ENCODE measurements around the gene SQSTM1. TPM values are rescaled to one million over a fixed set of nuclear protein-coding genes. Genes with fewer than 3 reads are reported as not detected.

SQSTM1 gene
- total and polyA plus RNA-seq, 4 donors: 298 to 568 (median 372) TPM

DNA sequence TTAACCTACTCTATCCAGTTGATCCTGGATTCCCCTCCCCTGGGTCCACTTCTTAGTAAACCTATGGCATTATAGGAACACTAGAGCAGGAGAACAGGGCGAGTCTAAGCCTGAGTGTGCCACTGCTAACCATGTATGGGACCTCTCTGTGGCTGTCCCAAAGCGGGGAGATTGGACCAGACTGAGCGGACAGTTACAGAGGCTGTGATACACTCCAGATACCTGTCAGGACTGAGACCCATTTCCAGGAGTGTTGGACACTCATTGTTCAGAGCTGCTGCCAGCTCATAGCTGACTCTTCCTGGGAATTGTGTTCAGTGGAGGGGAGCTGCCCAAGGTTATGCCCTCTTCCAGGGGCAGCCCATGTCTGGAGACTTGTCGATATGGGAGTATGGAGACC is 38.9 kb upstream of the SQSTM1 start:
- Histone ChIP-seq H3K9ac (ENCODE audit: insufficient read depth in 1 of 2, low read length in 2 of 2) (no peak overlapping the region), H3K4me3 (no peak overlapping the region), H3K4me1 (ENCODE audit: control insufficient read depth in 5 of 5, insufficient read depth in 5 of 5, low read length in 5 of 5) (peaks cover 0 to 3% (median 0%) of the 10 kb centered on the region in 5 donors), H3K9me3 (ENCODE audit: control insufficient read depth in 4 of 4, insufficient read depth in 3 of 4, low read length in 3 of 4) (no peaks in the 10 kb centered on the region), H3K27ac (ENCODE audit: low read depth in 1 of 2, low read length in 1 of 2) (no peak overlapping the region), H3K27me3 (ENCODE audit: control insufficient read depth in 3 of 3, insufficient read depth in 3 of 3, low read length in 2 of 3) (no peaks in the 10 kb centered on the region), H3K36me3 (ENCODE audit: control insufficient read depth in 4 of 4, insufficient read depth in 4 of 4, low read length in 4 of 4) (peaks cover 0 to 14% (median 11%) of the 10 kb centered on the region in 4 donors)
- TF ChIP-seq, protein P1, sequence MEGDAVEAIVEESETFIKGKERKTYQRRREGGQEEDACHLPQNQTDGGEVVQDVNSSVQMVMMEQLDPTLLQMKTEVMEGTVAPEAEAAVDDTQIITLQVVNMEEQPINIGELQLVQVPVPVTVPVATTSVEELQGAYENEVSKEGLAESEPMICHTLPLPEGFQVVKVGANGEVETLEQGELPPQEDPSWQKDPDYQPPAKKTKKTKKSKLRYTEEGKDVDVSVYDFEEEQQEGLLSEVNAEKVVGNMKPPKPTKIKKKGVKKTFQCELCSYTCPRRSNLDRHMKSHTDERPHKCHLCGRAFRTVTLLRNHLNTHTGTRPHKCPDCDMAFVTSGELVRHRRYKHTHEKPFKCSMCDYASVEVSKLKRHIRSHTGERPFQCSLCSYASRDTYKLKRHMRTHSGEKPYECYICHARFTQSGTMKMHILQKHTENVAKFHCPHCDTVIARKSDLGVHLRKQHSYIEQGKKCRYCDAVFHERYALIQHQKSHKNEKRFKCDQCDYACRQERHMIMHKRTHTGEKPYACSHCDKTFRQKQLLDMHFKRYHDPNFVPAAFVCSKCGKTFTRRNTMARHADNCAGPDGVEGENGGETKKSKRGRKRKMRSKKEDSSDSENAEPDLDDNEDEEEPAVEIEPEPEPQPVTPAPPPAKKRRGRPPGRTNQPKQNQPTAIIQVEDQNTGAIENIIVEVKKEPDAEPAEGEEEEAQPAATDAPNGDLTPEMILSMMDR (IDR thresholded peaks at IDR 0.05; ENCODE audit: control extremely low read depth, extremely low read depth): no peak
- DNase-seq: no peak
- 97 to 99% methylated on average over 4 of the region's 4 CpGs for WGBS, 2 donors
- no peak for ATAC-seq (ENCODE audit: insufficient read depth, low FRiP score)

DNA sequence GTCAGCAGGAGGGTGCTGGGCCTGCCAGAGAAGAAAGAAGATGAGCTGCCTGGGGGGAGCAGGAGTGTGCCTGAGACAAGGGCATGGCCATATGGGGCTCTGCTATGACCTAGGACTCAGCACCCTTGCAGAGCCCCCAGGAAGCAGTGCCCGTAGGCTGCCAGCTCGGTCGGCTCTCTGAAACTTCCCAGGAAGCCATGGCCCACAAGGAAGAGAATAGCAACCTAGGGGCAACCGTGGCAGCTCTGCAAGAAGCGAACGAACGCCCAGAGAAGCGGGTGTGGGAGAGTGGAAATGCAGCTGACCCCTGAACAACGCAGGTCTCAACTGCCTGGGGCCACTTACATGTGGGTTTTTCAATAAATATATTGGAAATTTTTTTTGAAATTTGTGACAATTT is 37.6 kb upstream of the SQSTM1 start:
- no peak for ATAC-seq (ENCODE audit: insufficient read depth, low FRiP score)
- H3K4me1 ChIP-seq (ENCODE audit: control insufficient read depth in 5 of 5, insufficient read depth in 5 of 5, low read length in 5 of 5): no peaks in the 10 kb centered on the region
- TF ChIP-seq, protein P1 (IDR thresholded peaks at IDR 0.05; ENCODE audit: control extremely low read depth, extremely low read depth): no peak
- no peaks in the 10 kb centered on the region for H3K9me3 ChIP-seq (ENCODE audit: control insufficient read depth in 4 of 4, insufficient read depth in 3 of 4, low read length in 3 of 4)
- no peak overlapping the region for H3K27ac ChIP-seq (ENCODE audit: low read depth in 1 of 2, low read length in 1 of 2)
- H3K36me3 ChIP-seq (ENCODE audit: control insufficient read depth in 4 of 4, insufficient read depth in 4 of 4, low read length in 4 of 4): peaks cover 0 to 12% (median 8%) of the 10 kb centered on the region in 4 donors
- DNase-seq: no peak
- H3K27me3 ChIP-seq (ENCODE audit: control insufficient read depth in 3 of 3, insufficient read depth in 3 of 3, low read length in 2 of 3): no peaks in the 10 kb centered on the region
- 92 to 94% methylated on average over 9 of the region's 9 CpGs for WGBS, 2 donors
- no peak overlapping the region for H3K9ac ChIP-seq (ENCODE audit: insufficient read depth in 1 of 2, low read length in 2 of 2)
- no peak overlapping the region for H3K4me3 ChIP-seq

DNA sequence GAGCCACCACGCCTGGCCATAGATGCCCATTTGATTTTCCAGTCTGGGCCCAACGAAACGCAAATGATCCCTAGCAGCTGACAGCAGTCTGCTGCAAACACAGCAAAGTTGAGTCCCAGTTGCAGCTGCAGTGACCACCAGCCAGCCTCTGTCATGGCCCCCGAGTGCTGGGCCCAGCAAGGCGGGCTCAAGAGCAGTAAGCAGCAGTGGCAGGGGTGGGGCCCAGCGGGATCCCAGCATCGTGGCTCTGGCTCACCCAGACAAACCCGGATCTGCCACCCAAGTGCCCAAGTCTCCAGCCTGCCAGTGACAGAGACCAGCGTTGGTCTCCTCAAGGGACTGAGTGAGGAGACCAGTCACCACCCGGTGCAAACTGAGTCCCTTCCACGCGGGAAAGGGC is 33.8 kb upstream of the SQSTM1 start:
- Histone ChIP-seq H3K36me3 (ENCODE audit: control insufficient read depth in 4 of 4, insufficient read depth in 4 of 4, low read length in 4 of 4) (peaks cover 0 to 2% (median 0%) of the 10 kb centered on the region in 4 donors), H3K9ac (ENCODE audit: insufficient read depth in 1 of 2, low read length in 2 of 2) (no peak overlapping the region), H3K4me3 (no peak overlapping the region), H3K4me1 (ENCODE audit: control insufficient read depth in 5 of 5, insufficient read depth in 5 of 5, low read length in 5 of 5) (peaks cover 0 to 6% (median 0%) of the 10 kb centered on the region in 5 donors), H3K27me3 (ENCODE audit: control insufficient read depth in 3 of 3, insufficient read depth in 3 of 3, low read length in 2 of 3) (no peaks in the 10 kb centered on the region), H3K27ac (ENCODE audit: low read depth in 1 of 2, low read length in 1 of 2) (no peak overlapping the region), H3K9me3 (ENCODE audit: control insufficient read depth in 4 of 4, insufficient read depth in 3 of 4, low read length in 3 of 4) (no peaks in the 10 kb centered on the region)
- DNase-seq (no peak), ATAC-seq (ENCODE audit: insufficient read depth, low FRiP score) (no peak)
- TF ChIP-seq, protein P1 (IDR thresholded peaks at IDR 0.05; ENCODE audit: control extremely low read depth, extremely low read depth): no peak
- 89 to 90% methylated on average over 12 of the region's 12 CpGs for WGBS, 2 donors
